Tongue (tissue), 2 donors: ENCODE results near the gene LTN1. TPM values are rescaled to one million over a fixed set of nuclear protein-coding genes. Genes with fewer than 3 reads are reported as not detected.
"Not testable (repeated sequence)": the region's sequence is repeated elsewhere in the genome, so short reads cannot be mapped to it uniquely, and the experiment has no call there.

ENCODE experiments used
- DNase-seq: peaks from one replicate; pipeline ENCODE4 v3.0.0-alpha.2; 2015
- total RNA-seq: library from RNA; depleted of rRNA; stranded (reverse); fragments of >200 nt; gene quantifications from one replicate; pipeline ENCODE4 v1.2.3, GENCODE V29; 2014

The LTN1 gene
- total RNA-seq, 1 donor from 2014 or later: 54.5 TPM

GRCh38 chr21:28988146-28988545, 4.5 kb downstream of the LTN1 start:
- not testable (repeated sequence) for DNase-seq

GRCh38 chr21:28986677-28987076, 6.0 kb downstream of the LTN1 start:
- no peak for DNase-seq

- DNase-seq: no peak
Observed at GRCh38 chr21:28982637-28983036, 10.0 kb downstream of the LTN1 start.

- no peak for DNase-seq
Observed at GRCh38 chr21:28979092-28979491, 13.6 kb downstream of the LTN1 start.

- DNase-seq: peak; percentile 52
Observed at GRCh38 chr21:28975397-28975796, 17.3 kb downstream of the LTN1 start.

DNA sequence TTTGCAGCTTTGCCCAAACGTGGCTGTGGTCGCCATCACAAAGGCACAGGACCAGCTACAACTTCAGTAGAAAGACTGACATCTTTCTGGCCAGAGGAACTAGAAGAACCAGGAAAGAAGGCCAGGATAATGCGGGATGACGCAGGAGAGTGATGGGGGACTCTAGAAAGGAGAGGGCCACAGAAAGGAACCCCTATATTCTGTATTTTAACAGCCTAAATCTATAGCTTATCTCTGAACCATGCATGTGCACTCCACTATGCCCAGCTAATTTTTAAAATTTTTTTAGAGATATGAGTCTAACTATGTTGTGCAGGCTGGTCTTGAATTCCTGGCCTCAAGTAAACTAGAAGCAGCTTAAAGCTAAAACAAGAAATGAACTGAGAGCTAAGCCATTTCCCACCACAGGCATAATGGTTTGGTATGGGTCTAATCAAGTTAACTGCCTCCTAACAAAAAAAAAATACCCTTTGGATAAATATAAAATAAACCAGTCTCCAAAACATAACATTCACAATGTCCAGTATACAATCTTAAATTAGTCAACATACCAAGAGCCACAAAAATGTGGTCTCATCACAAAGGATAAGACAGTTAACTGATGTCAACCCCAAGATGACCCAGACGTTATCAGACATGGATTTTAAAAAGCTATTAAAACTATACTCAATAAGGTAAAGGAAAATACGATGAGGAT, 18.0 kb downstream of the LTN1 start:
- DNase-seq: no peak

- DNase-seq: no peak
Observed at GRCh38 chr21:28972398-28972797, 20.3 kb downstream of the LTN1 start.

DNA sequence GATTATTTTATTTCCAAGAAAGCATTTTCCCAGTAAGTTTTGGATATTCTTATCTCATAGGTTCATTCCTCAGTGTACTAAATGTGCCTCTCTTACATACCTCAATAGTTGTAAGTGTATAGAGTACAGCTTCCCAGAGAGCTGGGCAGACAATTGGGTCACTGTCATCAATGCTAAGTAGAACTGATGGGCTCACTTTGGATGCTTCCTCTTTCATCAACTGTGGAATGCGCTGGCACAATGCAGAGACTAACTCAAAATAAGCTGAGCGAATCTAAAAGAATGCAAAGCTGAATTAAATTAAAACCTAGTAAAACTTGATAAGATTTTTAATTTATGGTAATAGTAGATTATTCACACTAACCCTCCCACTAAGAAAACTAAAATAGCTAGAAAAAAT, 21.5 kb downstream of the LTN1 start:
- no peak for DNase-seq

DNA sequence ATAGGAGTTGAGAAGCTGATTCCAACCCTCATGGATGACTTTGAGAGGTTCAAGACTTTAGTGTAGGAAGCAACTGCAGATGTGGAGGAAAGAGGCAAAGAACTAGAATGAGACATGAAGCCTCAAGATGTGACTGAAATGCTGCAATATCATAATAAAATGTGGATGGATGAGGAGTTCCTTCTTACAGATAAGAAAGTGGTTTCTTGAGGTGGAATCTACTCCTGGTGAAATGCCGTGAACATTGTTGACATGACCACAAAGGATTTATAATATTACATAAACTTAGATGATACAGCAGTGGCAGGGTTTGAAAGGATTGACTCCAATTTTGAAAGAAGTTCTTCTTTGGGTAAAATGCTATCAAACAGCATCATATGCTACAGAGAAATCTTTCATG, 28.8 kb downstream of the LTN1 start:
- no peak for DNase-seq

DNA sequence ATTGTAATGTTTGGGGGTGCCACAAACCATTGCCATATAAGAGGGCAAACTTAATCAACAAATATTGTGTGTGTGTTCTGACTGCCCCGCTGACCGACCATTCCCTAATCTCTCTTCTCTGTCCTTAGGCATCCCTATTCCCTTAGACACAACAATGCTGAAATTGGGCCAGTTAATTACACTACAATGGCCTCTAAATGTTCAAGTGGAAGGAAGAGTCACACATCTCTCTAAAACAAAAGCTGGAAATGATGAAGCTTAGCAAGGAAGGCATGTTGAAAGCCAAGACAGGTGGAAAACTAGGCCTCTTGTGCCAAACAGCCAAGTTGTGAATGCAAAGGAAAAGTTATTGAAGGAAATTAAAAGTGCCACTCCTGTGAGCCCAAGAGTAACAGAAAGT, 30.2 kb downstream of the LTN1 start:
- no peak for DNase-seq

DNA sequence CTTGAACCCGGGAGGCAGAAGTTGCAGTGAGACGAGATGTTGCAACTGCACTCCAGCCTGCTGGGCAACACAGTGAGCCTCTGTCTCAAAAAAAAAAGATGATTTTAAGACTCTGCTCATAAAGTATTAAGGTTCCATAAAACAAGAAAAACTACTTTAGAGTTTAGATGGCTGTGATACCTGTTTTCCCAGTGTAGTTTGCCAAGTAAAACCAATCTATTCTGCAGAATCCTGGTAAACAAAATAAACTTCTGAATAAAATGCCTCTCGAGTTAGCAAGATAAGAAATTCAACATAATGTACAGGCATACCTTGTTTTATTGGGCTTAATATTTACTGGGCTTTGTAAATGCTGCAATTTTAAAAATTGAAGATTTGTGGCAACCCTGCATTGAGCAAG, 30.8 kb downstream of the LTN1 start:
- no peak for DNase-seq

- DNase-seq: no peak
Observed at GRCh38 chr21:28960245-28960644, 32.4 kb downstream of the LTN1 start.

GRCh38 chr21:28959367-28960099, 33.1 kb downstream of the LTN1 start:
- DNase-seq: no peak

- no peak for DNase-seq
Observed at GRCh38 chr21:28953247-28953646, 39.4 kb downstream of the LTN1 start.

GRCh38 chr21:28952686-28953085, 40.0 kb downstream of the LTN1 start:
- DNase-seq: no peak

DNA sequence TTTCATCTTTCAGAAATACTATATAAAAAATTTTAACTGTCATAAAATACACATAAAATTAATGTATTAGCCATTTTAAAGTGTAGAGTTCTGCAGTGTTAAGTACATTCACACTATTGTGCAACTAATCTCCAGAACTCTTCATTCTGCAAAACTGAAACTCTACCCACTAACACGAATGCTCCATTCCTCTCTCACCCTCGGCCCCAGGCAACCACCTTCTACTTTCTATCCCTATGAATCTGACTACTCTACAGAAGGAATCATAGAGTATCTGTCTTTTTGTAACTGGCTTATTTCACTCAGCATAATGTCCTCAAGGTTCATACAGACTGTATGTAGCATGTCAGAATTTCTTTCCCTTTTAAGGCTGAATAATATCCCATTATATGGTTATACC, 43.4 kb downstream of the LTN1 start:
- no peak for DNase-seq

GRCh38 chr21:28944296-28944695, 48.4 kb downstream of the LTN1 start:
- DNase-seq: no peak

DNA sequence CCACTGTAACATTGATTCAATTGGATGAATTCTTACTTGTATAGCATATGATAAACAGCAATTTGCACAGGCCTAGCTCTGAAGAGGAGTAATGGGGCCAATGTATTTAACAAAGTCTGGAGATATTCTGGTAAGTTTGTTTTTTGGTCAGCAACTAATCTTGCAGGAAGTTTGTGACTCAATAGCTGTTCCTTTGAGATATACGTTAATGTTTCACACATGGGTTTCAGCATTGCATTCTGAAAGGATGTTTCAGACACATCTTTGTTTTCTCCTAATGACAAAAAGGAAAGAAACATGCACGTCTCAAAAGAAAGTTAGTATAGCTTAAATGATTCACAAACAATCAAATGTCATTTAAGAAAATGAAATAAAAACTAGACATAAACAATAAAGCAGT, 49.0 kb downstream of the LTN1 start:
- DNase-seq: no peak

- no peak for DNase-seq
Observed at GRCh38 chr21:28938726-28939125, 54.0 kb downstream of the LTN1 start.

- DNase-seq: no peak
Observed at GRCh38 chr21:28937737-28938136, 54.9 kb downstream of the LTN1 start.

DNA sequence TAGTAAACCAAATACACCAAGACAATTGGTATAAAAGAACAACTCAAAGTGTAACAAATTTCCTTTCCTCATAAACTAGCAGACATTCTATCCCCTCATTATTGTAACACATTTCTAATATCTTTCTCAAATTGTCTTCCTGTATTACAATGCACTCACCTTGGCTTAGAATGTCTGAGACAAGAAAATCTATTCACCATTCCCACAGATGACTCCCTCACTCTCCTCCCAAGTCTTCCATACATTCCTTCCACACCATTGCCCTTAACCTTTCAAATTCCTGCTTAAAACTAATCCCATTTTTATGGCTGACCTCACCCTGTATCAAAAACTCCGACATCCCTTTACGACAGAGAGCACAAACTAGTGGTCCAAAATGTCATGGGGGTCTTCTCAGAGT, 56.0 kb downstream of the LTN1 start:
- DNase-seq: no peak

DNA sequence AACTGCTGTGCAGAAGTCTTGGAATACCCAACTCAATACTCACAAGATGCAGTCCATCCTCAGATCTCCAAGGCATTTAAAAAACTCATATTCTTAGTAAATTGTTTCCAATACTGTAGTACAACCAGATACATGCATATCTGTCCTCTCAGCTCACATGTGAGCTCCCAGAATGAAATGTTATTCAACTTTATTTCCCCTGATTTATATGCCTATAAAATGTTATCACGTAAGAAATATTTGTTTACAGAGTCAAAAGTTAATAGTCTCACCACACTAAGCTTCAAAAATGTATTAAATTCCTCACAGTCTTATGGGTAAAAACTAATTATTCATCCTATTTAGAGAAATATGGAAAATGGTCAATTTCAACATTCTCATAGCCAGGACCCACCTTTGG, 56.6 kb downstream of the LTN1 start:
- no peak for DNase-seq

- no peak for DNase-seq
Observed at GRCh38 chr21:28932717-28933116, 60.0 kb downstream of the LTN1 start.

DNA sequence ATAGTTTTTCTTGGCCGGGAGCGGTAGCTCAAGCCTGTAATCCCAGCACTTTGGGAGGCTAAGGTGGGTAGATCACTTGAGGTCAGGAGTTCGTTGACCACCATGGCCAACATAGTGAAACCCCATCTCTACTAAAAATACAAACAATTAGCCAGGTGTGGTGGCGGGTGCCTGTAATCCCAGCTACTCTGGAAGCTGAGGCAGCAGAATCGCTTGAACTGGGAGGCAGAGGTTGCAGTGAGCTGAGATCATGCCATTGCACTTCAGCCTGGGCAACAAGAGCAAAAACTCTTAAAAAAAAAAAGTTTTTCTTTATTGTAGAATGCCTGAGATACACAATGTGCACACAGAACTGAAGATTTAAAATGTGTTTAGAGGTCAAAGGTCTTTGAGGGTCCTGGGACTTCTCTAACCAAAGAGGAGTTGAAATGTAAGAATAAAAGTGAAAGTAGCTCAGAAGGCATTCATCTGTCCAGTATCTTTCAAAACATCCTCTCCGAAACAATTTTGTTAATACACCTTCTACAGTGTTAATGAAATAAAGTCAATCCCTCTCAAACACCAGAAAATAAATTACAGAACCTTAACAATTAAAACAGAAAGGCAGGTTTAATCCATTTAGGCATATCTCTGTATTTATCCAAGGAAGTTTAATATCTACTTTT, 60.8 kb downstream of the LTN1 start:
- DNase-seq: not testable (repeated sequence)
